EH (cell line): Measurements from ENCODE around the gene LCOR.

Experiments
- DNase-seq: peaks from one replicate; pipeline ENCODE4 v3.0.0-alpha.2; 2015; ENCODE audit warnings: low read depth

Gene LCOR

DNA sequence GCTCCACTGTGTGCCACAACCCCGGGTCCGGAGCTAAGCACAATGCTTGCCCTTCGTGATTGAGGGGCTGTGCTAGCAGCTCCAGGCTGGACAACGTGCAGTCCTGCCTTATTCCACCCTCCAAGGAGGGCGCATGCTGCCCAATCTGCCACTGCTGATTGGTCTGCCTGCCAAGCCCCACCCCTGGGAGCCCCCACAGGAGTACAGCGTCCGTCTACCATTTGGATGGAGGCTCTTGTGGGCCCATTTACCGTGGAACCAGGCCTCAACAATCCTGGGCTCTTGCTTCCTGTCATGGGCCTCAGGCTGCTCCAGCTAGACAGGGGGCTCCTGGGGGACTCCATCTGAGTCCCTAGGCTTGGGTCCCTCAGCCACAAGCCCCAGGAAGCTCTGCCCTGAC, 180.4 kb downstream of the LCOR start:
- no peak for DNase-seq

DNA sequence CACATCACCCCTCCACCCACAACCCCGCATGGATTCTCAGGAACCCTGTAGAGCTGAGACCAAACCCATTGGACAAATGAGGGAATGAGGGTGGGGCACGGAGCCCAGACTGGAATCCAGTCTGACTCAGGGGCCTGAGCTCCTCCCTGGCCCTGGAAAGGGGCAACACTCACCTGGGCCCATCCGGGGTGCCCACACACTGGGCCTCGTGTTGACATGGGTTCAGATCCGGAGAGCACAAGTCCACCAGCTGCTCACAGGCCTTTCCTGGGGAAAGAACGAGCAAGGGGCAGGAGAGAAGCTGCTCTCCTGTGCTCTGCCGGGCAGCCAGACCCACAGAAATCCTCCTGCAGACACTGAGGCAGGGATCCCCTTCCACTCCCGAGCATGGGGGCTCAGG, 181.5 kb downstream of the LCOR start:
- no peak for DNase-seq

DNA sequence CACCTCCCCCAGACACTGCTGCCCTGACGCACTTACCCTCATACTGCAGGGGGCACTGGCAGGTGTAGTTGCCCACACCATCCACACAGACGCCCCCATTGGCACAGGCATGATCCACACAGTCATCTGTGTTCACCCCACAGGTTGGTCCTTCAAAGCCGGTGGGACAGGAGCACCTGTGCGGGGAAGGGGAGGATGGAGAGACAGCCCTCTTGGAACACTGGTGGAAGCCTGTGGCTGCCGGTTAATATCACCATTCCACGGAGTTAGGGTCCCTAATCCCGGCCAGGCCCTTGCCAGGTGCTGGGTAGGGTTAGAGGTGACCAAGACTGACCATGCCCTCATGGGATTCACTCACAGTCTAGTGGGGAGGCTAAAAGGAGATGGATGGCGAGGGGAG, 181.9 kb downstream of the LCOR start:
- no peak for DNase-seq

DNA sequence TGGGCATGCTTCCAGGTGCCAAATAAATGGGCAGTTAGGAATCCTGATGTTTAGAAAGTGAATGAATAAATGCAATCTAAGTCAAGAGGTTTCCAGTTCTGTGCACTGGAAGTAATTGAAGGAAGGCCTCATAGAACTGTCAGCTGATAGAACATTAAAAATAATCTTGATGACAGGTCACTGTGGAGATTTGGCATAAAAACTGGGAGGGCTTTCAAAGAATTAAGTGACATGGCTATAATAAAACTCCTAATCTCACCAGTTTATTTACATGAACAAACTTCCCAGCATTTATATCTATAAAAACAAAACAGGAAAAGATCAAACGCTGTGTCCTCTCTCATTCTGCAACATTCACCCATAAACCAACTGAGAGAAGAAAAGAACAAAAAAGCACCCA, 183.1 kb downstream of the LCOR start:
- no peak for DNase-seq

DNA sequence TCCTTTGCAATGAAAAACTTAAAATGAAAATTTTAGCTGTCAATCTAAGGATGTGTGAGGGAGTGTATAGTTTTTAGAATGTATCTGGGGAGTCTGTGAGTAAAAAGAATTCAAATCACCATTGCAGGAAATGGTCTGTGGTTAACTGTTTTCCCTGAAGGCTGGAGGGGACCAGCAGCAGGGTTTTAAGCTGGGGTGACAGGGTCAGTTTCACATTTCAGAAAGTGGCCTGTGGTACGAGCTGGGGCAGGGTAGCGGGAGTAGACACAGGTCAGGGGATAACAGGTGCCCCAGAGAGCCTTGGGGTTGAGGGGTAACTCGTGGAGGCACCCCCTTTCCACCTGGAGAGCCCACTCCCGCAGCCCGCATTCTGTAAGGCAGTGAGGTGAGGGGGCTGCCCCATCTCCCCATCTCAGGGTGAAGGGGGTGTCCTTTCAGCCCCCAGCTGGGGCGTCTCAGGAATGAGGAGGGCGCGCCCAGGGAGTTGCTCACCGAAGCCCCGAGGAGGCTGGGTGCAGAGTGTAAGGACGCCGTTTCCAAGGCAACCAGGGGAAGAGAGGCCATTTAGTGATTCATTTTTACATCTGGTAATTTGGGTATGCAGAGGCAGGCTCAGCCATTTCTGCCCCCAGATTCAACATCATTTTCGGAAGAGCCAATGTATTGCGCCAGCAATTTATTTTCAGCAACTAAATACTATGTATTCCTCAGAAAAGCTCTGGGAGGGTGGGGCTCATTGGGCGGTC, 184.8 kb downstream of the LCOR start:
- peak; percentile 26 for DNase-seq

DNA sequence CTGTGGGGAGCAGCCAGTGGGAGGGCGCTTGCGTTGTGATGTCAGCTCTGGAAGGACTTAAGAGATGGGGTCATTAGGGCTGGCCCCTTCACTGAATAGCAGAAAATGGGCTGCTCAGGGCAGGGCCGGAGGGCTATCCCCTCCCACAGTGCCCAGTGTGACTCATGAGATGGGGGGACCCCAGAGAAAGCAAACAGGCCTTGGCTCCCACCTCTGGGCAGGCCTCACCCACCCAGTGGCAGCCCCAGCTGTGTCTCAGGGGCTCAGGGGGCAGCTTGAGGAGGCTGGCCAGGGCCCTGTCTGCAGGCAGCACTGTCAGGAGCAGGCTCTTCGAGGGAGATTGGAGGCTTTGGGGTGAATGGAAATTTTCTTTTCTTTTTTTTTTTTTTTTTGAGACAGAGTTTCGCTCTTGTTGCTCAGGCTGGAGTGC, 185.4 kb downstream of the LCOR start:
- DNase-seq: no peak

DNA sequence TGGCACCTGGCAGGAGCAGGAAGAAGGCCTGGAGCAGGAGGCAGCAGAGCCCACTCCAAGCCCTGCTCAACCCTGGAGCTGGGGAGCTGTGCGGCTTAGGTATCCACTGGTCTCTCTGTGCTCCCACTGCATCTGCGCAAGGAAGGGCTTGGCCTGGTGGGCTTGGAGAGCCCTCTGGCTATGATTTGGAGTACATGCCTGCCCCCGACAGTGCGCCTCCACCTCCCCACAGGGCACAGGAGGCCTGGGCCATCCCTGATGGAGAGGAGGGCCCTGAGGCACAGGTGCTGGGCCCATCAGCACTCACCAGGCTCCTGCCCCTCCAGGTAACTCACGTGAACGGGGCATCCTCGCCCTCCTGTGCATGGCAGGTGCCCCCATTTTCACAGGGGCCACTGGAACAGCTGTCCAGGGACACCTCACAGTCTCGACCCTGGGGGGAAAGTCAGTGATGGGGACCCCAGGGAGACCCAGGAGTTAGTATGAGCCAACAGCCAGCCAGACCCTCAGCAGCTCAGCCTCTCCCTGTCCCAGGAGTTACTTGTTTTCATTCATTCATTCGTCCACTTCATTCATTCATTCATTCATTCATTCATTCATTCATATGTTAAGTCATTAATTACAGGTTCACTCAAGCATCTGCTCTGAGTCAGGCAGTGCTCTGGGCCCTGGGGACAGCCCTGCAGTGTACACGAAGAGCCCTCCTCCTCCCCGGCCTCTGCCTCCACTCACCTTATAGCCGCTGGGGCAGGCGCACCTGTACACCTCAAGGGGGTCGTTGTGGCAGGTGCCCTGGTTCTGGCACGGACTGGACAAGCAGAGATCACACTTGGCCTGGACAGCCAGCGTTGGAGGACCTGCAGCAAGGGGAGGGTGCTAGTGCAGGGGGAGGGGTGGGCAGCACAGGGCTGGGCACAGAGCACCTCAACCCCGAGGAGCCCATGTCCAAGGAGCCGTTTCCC, 186.4 kb downstream of the LCOR start:
- DNase-seq: no peak

DNA sequence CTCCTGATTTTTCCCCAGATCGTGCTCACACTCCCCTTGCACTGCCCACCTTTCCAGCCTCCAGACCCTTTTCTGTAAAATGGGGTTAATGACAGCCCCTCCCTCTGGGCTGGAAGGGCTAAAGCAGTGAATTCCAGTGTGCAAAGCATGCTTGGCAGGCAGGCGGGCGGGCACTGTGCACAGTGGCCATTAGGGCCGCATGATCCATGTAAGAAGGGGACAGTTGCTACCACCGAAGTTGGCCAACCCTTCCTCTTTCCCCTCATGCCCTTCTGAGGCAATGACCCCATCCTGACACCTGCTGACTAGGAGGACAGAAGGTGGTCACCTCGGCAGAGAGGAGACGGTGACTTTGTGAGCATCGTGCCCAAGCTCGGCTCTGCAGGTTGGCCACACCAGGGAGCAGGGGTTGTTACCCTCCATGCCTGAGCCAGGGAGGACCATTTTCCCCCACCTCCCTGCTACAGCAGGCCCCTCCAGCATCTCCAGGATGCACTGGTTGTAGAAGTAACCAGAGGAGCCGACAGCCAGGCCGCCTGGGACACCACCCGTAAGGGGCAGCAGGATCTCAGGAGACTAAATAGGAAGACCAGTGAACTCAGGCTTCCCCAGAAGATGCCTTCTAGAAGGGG, 187.2 kb downstream of the LCOR start:
- DNase-seq: no peak

DNA sequence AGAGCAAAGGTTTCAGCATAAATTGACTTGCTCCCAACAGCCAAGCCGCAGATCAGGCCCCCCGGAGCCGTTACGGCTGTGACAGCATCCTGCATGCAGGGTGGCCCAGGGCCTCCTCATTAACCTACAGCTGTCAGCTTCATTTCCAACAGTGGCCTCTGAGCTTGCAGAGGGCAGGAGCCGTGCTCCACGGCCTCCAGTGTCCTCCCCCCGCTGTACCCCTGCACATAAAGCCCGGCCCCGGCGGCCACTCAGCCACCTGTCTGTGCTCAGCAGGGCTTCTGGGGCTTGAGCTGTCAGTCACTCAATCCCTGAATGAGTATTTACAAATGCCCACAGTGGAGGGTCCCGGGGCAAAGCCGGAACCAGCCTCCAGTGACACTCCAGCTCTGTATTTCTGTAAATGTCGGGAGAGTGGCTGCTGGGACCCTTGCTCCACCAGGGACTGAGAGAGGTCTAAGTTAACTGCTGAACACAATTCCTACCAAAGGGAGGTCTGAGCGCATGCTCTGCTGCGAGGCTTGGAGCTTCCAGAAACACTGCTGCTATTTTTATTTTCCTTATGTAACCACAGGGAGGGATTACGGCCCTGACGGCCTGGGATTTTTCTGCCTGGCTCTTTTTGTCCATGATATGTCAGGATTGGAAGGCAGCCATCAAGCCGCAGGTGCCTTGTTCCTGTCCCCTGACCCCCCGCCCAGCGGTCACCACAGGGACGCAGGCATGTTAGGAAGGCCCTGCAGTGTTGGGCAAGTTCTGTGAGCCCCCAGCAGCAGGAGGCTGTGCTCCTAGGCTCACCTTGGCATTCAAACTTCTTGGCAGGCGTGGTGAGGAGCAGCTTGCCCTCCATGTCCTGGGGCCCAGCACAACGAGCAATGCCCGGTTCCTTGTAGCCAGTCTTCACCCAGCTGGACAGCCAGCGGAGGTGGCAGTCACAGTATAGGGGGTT, 188.6 kb downstream of the LCOR start:
- DNase-seq: no peak

DNA sequence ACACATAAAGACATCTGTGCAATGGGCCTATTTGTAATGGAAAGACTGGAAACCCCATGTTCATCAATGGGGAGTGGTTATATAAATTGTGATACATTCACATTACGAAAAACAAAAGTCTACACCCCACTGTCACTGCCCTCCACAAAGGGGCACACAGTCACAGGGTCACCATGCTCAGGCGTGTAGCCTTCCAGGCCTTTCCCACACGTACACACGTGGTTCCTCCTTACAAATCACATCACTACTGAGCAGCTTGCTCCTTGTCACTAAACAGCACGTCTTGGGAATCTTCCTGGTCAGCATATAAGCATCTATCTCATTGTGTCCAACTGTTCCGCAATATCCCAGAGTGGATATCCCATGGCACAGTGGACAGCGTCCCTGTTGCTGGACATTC, 190.5 kb downstream of the LCOR start:
- DNase-seq: no peak

DNA sequence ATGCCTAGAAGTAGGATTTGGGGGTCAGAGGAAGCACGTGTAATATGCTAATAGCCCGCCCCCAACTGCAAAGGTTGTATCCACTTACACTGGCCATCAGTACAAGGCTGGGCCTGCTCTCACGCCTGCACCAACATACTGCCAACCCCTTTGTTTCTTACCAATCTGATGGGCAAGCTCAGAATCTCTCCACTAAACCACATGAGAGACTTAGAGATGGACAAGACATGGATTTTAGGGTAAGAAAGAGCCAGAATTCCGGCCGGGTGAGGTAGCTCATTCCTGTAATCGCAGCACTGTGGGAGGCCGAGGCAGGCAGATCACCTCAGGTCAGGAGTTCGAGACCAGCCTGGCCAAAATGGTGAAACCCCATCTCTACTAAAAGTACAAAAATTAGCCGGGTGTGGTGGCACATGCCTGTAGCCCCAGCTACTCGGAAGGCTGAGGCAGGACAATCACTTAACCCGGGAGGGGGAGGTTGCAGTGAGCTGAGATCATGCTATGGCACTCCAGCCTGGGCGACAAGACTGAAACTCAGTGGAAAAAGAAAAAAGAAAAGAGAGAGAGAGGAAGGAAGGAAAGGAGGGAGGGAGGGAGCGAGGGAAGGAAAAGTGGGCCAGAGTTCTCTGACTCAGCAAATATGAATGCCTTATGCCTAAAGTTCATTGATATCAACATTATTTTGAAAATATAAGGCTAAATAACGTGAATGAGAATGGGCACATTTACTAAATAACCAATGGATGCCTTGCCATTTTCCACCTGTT, 191.5 kb downstream of the LCOR start:
- DNase-seq: no peak

DNA sequence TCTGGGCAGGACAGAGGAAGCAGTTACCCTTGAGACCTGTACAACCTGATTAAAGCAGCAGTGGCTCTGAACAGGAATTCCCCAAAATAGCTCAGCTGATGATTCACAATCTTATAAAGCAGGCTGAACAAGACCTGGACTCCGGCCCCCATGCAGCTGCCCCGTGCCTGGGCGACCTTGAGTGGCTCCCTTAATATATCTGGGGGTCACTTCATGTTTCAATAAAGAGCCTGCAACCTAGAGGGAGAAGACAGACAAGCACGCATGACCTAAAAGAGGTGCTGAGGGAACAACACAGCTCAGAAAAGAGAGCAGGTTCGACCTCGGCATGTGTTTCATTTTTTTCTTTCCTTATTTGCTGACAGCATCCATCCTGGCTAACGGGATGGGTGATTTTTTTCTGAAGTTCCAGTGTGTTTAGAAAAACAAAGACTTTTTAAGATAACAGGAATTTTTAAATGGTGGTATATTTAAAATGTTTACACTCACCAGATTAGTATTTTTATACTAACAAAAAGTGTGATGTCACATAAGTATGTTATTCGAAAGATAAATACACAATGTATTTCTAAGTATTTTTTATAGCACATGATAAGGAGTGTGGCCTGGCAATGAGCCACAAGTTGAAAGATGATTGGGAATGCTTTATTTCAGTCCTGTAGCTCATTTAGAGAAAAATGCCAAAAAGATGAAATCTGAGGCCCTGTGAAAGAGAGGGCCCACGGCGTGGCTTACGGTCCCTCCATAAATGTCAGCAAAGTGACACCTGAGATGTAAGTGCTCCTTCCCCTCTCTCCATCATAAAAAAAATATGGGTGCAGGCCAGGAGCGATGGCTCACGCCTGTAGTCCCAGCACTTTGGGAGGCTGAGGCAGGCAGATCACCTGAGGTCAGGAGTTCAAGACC, 192.3 kb downstream of the LCOR start:
- peak; percentile 93 for DNase-seq

DNA sequence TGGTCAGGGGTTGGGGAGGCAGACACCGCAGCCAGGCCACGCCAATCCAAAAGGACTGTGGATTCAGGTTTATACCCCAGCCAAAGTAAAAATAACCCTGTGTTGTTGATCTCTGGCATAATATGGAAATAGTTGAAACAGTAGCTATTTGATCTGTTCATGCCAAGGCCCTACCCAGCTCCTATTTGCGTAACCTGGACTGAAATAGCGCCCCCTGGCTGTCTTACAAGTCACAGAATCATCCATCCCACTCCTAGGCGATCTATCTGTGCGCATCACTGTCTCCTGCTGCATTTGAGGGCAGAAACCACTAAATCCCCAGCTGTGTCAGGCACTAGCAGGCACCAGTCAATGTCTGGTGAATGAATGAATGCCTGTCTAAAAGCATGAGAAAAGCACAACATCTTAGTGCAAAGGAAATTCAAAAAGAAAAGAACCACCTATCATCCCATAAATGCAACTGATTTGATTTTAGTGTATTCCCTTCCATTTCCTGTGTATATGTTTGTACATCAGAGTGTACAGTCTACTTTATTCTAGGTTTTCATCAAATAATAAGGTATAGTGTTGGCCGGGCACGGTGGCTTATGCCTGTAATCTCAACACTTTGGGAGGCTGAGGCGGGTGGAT, 193.6 kb downstream of the LCOR start:
- DNase-seq: peak; percentile 61

DNA sequence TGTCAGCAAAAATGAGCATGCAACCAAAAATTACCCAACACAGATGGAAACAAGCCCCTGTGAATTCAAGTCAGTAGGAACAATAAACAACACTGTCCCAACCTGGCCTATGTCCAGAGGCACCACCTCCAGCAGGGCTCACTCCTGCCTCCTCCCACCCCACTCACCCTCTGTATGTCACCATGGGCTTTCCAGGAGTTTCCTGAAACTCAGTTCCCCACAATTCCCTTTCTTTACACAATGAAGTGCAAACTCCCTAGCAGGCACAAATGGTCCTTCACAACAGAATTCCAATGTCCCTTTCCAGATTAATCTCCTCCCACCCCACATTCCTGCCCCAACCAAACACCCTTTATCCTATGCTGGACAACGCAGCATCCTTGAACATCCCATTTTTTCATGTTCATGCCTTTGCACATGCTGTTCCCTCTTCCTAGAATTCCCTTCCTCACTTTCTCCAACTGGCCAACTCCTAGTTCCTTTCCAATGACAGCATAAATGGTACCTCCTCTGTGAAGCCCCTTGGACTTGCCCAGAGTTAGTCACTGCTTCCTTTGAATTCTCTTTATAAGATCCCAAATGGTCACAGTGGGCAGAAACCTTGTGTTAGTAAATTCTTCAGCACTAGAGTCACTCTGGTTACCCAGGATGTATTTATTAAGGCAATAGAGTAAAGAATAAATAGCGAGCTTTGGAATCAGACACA, 196.2 kb downstream of the LCOR start:
- peak; percentile 74 for DNase-seq

DNA sequence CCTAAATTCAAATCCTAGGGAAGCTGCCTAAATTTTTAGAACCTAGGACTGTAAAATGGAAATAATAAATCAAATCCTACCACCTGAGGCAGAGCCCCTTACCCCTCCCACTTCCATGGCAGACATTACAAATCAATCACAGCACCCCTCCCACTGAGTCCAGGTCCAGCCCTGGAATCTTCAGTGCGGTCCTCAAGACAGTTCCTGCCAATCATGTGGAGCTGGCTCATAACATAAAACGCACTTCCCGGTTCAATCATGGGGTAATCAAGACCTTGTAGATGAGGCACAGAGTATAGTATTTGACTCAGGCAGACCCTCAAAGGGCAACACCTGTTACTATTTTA, 196.7 kb downstream of the LCOR start:
- no peak for DNase-seq

DNA sequence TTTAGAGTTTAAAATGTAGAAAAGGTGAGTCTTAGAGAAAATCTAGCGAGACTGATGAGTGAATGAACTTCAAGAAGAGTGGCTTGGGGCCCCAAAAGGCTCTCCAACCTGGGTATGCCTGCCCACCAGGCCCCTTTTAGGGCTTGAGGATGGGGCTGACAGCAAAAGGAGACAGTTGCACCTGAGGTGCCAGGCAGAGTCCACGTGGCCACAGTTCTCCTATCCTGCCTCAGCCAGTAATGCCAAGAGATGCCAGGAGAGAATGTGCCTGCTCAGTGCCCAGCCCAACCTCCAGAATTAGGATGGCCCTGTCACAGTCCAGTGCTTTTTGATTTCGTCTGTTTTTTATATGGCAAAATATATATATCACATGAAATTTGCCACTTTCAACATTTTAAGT, 197.2 kb downstream of the LCOR start:
- DNase-seq: no peak

DNA sequence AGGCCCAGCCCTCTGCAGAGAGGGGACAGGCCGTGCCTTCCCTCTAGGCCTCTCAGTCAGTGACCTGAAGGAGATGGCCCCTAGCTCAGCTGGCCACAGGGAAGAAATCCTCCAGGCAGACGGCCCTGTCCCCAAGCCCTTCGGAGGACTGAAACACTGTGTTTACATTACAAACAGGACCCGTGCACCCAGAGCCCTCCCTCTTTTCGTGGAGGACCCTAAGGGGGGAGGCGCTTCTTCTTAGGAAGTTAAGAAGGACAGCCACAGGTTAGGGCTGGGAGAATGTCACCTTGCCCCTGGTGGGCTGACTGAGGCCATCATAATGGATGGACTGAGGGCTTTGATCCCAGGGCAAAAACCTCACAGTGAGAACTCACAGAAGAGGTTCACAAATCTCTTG, 198.8 kb downstream of the LCOR start:
- no peak for DNase-seq

DNA sequence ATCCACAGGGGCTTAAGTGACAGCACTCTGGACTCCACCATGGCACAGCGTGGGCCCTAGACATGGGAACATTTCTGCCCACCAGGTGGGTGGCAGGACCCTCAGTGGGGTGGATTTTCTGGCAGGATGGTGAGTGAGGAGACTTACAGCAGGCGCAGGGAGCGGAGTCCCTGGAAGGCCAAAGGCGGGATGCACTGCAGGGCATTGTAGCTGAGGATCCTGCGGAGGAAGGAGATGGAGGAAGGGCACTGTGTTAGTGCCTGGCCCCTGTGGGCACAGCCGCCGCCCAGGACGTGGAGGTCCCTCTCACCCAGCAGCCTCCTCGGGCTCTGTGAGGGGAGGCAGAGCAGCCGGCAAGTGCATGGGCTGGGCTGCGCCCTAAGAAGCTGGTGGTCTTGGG, 199.4 kb downstream of the LCOR start:
- DNase-seq: no peak

DNA sequence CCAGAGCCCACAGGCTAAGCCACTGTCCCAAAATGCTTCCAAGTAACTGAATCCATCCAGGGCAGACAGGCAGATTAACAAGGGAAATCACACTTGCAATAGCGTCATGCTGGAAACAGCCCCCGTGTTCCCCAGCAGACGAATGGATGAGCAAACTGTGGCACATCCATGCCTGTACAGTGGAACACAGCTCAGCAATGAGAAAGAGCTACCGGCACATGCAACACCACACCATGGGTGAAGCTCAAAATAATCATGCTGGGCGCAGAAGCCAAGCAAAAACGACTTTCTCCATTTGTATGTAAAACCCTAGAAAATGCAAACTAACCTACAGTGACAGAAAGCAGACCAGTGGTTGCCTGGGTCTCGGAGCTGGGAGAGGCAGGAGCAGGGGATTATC, 200.5 kb downstream of the LCOR start:
- no peak for DNase-seq
